ENCODE data around the gene TRAK1.

Gene TRAK1

DNA sequence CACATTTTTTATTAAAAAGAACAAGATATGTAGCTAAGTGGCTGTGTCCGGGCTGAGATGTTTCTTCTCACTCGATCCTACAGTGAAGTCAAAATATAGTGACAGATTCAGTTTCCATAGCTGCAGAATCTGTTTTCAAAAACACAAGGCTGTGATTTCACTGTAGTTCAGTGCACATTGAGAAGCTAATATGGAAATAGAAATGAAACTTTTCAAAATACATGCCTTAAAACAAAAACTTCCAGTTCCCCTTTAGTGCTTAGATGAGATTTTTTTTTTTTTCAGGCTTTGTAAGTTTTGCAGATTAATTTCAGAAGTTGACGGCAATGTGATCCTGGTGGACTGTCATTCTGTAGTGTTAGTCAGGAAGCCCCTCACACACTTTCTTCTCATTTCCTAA is 23.8 kb upstream of the TRAK1 start:
- DNase-seq (ENCODE audit: low spot score), result no peak

DNA sequence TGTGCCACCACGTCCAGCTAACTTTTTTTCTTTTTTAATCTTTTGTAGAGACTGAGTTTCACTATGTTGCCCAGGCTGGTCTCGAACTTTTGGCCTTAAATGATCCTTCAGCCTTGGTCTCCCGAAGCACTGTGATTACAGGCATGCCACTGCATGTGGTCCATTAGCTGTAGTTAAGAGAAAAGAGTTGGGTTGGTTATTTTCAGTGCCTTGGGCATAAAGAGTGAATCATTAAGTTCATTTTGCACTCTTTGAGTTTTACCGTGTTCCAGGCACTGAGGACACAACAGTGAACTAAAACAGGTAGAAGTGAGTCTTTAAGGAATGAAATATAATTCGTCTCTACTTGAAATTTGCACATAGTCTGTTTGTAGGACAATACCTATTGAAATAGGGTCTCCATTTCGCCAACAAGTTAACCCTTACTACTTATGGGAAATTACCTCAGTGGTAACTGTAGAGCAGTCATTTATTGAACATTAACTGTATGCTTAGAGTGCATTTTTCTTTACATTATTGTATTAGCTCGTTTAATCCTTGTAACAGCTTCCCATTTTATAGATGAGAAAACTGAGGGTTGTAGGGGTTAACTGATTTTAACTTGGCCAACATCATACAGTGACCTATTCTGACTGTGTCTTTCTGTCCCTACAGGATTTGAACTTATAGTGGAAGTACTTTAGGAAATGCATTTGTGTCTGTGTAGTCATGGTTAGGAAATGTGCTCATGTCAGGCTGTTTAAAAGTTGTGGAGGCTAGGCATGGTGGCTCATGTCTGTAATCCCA is 22.7 kb upstream of the TRAK1 start:
- no peak for DNase-seq (ENCODE audit: low spot score)

DNA sequence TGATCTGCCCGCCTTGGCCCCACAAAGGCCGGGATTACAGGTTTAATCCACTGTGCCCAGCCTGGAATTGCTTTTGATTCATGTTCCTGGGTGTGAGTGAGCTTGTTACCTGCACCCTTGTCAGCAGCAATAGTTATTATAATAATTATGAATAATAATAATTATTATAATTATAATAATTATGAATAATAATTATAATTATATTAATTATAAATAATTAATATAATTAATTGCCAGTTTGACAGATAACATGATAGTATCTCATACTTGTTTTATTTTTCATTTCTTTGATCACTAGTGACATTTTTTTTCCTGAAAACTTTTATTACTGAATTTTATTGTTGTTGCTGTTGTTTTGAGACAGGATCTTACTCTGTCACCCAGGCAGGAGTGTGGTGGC is 21.1 kb upstream of the TRAK1 start:
- no peak for DNase-seq (ENCODE audit: low spot score)

DNA sequence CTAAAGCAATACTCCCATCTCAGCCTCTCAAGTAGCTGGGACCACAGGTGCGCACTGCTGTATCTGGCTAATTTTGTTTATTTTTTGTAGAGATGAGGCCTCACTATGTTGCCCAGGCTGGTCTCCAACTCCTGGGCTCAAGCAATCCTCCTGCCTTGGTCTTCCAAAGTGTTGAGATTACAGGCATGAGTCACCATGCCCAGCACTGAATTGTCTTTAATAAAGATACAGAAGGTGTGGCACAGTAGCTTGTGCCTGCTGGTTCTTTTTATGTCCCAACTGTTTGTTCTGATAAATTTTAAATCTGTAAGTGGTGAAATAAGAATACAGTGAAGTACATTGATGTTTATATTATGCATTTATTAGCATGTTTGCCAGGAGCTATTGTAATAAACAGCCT is 20.6 kb upstream of the TRAK1 start:
- DNase-seq (ENCODE audit: low spot score), result no peak

DNA sequence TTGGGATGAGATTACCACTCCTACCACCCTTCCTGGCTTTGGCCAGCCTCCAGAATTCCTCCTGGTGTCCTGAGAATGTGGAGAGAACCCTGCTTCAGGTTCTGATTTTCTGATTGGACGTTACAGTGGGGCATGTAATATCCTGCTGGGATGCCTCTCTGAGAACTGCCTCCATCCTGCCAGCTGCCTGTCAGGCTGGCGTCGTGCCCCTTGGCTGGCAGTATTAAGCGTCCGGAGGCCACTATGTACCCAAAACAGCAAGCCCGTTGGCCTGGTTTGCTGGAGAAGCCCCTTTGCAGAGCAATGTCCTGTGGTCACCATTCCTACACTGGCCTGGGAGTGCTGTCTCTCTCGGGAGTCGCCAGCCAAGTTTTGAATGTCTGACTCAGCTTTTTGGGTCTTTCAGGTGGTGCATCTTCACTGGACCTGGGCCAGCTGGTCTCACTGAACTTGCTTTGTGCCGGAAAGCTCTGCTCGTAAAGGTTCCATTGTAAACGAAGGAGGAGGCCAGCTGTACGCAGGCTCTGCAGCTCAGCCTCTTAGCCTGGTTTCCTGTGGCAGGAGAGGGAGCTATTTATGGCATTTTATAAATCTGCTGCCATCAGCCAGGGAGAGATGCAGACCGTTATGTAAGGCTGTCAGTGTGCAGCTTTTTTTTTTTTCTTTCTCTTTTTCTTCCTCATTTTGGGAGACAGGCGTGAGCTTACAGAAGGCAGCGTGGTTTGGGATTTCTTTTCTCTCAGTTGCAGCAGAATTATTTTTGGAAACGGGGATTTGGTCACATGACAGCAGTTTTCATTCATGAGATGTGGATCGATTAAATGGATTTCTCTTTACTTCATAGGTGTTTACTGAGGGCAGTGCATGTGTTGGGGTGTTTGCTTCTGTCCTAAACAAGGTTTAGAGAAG is 19.0 kb upstream of the TRAK1 start:
- no peak for DNase-seq (ENCODE audit: low spot score)

DNA sequence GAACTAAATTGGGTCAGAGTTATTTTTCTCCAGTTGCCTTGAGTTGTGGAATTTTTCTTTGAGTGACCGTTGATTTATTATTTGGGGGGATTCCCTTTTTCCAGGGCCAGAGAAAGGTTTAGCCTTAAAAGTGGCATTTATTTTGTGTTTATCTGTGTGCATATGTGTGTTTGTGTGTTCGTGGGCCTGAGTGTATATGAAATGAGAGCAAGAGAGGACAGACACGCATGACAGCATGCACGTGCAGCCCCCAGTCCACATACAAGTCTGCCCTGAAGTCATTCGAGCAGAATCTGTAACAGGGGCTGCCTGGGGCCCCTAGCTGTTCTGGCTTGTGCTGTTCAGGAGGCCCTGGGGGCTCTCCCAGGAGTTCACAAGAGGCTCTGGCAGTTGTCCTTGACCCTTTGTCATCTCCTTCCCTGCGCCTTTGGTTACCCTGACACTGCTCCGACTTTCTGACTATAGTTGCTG is 18.3 kb upstream of the TRAK1 start:
- no peak for DNase-seq (ENCODE audit: low spot score)

DNA sequence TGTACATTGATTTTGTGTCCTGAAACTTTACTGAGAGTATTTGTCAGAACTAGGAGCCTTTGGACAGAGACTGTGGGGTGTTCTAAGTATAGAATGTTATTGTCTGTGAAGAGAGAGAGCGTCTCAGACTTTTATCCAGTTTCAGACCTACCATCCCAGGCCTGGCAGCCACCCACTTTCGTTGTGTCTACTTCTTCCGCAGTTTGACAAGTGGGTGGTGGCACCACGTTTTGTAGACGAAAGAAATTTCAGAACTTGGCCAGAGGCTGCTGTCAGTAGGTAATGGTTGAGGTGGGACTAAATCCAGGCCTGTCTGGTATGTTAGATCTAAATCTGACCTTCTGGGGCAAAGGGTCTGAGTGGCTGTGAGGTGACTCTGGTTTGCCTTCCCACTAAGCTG is 13.4 kb upstream of the TRAK1 start:
- DNase-seq (ENCODE audit: low spot score), result no peak

DNA sequence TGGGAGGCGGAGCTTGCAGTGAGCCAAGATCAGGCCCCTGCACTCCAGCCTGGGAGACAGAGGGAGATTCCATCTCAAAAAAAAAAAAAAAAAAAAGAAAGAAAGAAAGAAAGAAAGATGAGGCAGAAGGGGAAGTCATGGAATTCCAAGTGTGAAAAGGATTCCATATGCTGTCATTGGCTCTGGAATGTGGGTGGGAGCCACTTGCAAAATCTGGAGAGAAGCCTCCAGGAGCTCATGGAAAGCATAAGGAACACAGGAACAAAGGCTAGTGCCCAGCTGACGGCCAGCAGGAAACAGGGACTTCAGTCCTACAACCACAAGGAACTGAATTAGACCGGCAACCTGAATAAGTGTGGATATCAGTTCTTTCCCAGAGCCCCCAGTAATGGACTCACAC is 12.5 kb upstream of the TRAK1 start:
- no peak for DNase-seq (ENCODE audit: low spot score)

DNA sequence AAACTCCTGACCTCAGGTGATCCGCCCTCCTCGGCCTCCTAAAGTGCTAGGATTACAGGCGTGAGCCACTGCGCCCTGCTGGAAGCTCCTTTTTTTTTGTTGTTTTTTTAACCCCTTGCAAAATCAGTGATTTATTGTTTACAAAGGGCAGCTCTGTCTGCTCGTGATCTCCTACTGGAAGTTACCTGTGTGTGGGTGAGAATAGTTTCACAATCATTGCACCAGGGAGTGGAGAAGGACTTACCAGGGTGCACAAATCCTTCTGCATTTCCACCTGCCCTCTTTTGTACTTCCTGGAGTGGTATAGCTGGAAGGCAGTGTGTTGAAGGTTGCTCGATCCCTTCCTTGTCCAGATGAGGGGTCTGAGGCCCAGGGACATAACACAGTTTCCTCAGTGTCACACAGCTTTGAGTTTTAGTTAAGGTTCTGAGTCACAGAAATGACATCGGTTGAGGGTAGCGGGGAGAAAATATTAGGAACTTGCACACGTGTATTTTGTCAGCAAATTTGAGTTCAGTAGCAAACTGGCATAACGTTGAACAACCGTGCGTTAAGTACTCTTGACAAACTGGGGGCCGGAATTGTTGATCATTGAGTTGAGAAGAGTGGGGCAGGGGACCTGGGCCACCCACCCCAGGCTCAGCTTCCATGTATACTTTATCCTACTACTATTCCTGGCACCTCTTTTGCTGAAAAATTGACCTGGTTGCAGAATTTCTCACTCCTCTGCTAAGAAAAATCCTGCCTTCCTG is 11.3 kb upstream of the TRAK1 start:
- DNase-seq (ENCODE audit: low spot score), result no peak

DNA sequence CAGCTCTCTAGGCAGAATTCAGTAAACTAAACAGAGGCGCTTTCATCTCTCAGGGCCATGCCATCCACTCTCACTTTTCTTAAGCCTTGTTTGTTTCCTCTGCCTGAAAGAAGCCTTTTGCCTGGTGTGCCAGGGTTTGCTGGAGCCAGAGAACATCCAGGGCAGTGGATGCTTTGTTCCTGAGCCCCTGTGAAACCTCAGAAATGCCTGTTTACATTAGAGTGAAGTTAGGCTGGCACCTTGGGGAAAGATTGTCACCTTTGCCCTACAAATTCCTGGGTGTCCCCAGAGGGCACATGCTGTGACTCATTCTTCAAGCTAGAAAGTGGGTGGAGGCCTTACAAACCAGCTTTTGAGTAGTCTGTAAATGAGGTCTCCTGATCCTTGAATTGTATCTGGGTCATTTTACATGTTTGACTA is 10.7 kb upstream of the TRAK1 start:
- no peak for DNase-seq (ENCODE audit: low spot score)

DNA sequence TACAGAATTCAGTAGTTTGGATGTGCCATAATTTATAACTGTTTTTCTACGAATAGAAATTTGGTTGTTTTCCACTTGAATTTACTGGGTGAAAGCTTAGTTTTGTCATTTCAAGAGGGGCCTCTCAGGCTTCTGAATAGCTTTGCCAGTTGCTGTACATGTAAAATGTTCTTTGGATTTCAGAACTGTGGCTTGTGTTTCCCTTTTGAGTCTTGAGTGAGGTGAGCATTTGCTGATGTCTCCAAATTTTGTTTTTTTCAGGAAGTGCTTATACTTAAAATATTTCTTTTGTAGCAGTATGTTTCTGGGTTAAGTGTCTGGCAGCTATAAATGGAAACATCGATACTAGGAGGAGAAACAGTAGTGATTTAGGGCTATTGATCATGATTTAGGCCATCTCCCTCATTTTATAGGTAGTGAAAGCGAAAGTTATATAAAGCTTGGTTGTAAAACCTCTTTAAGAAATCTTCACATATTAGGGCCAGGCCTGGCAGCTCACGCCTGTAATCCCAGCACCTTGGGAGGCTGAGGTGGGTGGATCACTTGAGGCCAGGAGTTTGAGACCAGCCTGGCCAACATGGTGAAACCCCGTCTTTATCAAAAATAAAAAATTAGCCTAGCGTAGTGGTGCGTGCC is 9.2 kb upstream of the TRAK1 start:
- DNase-seq (ENCODE audit: low spot score), result no peak

DNA sequence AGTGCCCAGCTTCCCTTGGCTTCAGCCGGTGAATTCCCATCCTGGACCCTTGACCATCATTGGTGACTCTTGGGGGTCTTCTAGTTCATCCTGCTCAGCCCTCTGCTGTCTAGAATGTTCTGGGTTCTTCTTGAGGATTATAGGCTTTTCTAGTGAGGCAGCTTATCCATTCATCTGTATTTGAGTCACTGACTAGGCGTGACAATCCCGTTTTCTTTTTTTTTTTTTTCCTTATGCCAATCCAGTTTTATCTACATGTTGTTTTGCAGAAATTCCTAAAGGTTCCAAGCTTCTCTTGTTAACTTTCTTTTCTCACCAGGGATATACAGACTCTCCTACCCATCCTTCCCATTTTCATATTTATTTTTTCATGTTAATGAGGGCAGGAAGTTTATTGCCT is 6.6 kb upstream of the TRAK1 start:
- no peak for DNase-seq (ENCODE audit: low spot score)

DNA sequence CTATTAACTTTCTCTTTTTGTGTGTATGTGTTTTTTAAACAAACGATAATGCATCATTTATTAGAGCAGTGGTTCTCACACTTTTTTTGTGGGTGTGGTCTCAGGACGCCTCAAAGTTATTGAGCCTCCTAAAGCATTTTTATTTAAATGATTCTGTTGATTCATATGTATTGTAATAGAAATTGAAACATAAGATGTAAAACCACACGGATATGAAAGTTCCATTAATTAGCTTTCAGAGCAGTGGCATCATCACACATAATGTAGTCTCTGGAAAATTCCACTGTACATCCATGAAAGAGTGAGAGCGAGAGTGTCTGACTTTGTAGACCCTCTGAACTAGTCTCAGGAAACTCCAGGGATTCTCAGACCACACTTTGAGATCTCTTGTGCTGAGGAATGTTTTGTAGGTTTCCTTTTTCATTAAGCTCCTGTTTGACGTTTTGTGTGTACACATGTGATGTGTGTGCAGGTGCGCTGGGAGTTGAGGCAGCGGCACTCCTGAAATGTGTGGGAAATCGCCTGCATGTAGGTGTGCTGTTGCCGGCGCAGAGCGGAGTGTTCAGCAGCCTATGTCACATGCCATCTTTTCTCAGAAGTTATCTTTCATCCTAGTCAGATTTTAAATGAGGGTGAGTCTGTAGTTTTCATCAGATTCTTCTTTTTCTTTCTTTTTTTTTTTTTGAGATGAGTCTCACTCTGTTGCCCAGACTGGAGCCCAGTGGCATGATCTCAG is 5.3 kb upstream of the TRAK1 start:
- no peak for DNase-seq (ENCODE audit: low spot score)

DNA sequence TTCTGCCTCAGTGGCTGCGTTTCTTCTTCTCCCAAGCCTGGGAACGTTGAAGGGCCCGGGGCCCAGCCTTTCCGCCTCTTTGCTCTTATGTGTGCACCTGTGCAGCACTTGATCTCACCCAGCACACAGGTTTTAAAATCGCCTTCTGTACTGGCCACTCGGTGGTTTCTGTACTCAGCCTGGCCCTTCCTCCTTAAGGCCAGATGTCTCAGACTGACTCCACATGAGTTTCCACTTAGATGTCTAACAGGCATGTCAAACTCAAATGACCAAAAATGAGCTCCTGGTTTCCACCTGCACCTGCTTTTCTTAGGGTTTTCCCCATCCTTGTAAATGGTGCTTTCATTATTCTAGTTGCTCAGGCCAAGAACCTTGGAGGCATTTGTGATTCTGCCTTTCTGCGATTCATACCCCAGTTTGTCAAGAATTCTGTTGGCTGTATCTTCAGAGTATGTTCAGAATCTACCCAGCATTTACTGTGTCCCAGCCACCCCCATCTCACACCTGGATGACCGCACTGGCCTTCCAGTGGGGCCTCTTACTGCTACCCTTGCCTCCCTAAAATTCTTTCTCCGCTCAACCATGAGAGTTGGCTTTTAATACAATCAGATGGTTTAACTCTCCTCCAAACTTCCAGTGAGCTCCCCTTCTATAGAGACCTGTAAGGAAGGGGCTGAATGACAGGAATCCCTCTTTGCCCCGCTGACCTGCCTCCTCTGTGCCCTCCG is 2.2 kb upstream of the TRAK1 start:
- no peak for DNase-seq (ENCODE audit: low spot score)

DNA sequence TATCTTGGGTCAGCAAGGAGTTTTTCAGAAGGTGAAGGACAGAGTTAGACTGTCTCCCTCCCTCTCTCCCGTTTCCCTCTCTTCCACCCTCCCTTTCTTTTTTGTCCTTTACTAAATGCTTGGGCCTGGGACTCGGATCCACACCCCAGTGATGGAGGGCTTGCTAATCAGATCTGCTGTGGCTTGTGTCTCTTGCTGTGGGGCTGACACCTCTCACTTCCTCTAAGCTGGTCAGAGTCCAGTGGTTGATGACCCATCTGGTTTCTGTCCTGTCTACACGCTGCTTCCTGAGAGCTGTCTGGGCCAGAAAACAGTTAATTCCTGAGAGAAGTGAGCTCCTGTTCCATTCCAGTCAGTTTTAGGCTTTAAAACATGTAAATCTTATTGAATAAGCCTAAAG is 849 bp downstream of the TRAK1 start:
- no peak for DNase-seq (ENCODE audit: low spot score)

DNA sequence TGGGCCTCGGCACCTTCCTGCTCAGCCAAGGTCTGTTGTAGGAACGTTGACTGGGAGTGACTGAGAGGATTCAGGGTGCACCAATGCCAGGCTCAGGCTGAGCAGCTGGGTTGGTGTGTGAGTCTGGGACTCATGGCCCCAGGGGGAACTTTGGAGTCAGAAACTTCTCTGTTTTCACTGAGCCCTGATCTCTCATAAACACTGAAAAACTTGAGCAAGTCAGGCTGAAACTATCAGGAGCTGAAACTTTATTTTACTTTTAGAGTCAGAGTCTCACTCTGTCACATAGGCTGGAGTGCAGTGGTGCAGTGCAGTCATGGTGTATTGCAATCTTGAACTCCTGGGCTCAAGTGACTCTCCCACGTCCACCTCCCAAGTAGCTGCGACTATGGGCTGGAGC is 3.0 kb downstream of the TRAK1 start:
- DNase-seq (ENCODE audit: low spot score), result no peak

DNA sequence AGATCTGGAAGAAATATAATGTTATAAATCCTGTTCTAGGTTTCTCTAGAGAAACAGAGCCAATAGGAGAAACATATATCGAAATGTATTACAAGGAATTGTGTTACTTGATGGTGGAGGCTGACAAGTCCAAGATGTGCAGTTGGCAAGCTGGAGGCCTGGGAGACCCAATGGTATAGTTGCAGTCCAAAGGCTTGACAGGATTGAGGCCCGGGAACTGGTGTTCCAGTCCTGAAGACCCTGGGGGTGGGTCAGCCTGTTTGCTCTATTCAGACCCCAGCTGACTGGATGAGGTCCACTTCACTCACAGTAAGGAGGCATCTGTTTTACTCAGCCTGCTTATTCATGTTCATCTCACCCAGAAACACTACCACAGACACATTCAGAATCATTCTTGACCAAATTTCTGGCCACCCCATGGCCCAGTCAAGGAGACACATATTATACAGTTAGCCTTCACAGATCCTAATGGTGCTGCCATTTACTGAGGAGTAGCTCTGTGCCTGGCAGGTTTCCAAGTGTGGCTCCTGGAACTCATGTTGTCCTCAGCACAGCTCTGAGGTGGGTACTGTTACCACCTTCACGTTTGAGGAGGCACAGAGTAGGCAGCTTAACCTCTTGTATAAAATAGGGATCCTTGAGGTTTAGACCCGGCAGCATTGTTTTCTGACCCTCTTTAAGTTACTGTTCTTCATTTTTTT is 3.7 kb downstream of the TRAK1 start:
- DNase-seq (ENCODE audit: low spot score), result no peak

DNA sequence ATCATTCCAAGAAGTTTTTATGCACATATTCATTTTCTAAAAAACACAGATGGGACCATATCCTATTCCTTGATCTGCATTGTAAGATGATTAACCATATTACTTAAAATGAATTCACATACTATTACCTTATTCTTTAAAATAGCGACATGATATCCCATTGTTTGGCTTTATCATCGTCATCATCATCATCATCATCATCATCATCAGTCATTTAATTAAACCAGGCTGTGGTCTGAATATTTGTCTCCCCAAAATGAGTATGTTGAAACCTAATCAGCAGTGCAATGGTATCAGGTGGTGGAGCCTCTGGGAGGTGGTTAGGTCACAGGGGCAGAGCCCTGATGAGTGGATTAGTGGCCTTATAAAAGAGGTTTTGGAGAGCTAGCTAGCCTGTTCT is 4.4 kb downstream of the TRAK1 start:
- no peak for DNase-seq (ENCODE audit: low spot score)

DNA sequence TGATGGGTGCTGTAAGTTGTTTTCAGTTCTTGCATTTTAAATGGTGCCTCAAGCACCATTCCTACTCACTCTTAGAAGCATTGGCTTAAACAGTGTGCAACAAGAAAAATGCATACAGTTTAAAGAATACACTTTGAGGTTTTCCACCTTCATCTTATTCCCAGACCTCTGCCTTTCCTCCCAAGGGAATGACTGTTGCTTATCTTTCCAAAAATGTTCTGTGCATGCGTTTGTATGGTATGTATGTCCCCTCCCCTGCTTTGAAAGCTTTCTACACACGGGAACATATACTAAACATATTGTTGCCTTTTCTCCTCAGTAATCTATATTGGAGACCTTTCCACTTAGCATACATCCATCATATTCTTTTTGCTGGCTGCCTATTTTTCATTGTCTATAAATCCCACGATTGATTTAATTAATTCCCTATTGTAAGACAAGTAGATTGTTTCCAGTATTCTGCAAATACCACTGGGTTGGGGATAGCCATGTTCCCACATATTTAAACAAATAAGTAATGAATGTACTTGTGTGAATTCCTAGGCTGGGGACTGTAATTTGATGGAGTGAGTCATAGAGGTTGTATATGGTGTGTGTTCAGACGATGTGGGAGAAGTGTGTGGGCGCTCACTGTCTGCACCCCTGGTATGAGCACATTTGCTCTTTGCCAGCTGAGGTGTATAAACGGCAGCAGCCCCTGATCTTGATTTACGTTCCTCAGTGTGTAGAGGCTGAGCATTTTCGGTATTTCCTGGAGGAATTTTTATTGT is 5.8 kb downstream of the TRAK1 start:
- DNase-seq (ENCODE audit: low spot score), result no peak

Measured in hematopoietic multipotent progenitor cell treated with erythropoietin and hydrocortisone succinate and interleukin-3 and kit ligand, for 15 days (in vitro differentiated cells).